DOHH2 (cell line): ENCODE results near the gene ADIG.

ENCODE experiments used
- EZH2phosphoT487 ChIP-seq: fragments of 200-600 bp; sonication (generic); IDR thresholded peaks from 2 replicates; pipeline ENCODE4 v1.6.1; 2017; ENCODE audit warnings: borderline replicate concordance, mild to moderate bottlenecking, antibody characterized with exemption, low read length, moderate library complexity, mixed read lengths
- TF ChIP-seq, protein P1 (sequence below): fragments of 200-600 bp; sonication (generic); IDR thresholded peaks from one replicate; pipeline ENCODE4 v1.5.1; 2014; ENCODE audit warnings: antibody characterized with exemption, mild to moderate bottlenecking, low read depth, low read length; ENCODE audit not compliant: poor library complexity, severe bottlenecking

DNA sequence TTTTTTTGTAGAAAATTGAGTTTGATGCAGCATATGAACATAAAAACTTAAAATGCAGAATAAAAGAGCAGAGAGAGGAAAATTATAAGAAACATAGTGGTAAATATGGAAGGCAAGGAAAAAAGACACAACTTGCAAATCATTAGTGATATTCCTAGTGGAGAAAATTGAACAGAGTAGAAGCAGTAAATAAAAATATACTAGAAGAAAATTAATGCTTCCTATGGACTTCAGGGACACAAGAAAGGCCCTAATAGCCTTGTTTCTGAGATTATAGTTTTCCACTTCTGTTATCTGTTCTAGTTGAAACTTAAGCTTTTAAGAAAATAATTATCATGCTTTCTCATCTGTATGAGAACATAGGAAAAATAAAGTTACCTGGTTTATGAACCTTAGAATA lies 25.6 kb upstream of the ADIG start:
- TF ChIP-seq, protein P1, sequence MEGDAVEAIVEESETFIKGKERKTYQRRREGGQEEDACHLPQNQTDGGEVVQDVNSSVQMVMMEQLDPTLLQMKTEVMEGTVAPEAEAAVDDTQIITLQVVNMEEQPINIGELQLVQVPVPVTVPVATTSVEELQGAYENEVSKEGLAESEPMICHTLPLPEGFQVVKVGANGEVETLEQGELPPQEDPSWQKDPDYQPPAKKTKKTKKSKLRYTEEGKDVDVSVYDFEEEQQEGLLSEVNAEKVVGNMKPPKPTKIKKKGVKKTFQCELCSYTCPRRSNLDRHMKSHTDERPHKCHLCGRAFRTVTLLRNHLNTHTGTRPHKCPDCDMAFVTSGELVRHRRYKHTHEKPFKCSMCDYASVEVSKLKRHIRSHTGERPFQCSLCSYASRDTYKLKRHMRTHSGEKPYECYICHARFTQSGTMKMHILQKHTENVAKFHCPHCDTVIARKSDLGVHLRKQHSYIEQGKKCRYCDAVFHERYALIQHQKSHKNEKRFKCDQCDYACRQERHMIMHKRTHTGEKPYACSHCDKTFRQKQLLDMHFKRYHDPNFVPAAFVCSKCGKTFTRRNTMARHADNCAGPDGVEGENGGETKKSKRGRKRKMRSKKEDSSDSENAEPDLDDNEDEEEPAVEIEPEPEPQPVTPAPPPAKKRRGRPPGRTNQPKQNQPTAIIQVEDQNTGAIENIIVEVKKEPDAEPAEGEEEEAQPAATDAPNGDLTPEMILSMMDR: no peak
- no peak for TF ChIP-seq EZH2phosphoT487
